Measurements from ENCODE around the gene ZNF778.

DNA sequence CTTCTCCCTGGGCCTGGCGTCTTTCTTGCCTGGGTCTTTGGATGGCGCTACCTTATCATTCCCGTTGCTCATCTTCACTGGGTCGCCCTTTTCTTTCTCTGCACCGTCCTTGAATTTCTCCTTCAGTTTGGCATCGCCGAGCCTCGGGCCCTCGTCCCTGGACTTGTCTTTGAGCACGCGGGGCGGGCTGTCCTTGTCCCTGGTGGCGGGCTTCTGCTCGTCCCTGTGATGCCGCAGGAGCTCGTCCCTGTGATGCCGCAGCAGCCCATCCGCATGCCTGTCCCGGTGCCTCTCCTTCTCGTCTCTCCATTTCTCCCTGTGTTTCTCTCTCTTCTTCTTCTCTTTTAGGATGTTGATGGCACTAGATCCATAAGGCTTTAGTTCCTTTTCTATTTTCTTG is 64.3 kb downstream of the ZNF778 start:
- TF ChIP-seq POLR2A (IDR thresholded peaks at IDR 0.05) = no peak
- TF ChIP-seq, protein P1, sequence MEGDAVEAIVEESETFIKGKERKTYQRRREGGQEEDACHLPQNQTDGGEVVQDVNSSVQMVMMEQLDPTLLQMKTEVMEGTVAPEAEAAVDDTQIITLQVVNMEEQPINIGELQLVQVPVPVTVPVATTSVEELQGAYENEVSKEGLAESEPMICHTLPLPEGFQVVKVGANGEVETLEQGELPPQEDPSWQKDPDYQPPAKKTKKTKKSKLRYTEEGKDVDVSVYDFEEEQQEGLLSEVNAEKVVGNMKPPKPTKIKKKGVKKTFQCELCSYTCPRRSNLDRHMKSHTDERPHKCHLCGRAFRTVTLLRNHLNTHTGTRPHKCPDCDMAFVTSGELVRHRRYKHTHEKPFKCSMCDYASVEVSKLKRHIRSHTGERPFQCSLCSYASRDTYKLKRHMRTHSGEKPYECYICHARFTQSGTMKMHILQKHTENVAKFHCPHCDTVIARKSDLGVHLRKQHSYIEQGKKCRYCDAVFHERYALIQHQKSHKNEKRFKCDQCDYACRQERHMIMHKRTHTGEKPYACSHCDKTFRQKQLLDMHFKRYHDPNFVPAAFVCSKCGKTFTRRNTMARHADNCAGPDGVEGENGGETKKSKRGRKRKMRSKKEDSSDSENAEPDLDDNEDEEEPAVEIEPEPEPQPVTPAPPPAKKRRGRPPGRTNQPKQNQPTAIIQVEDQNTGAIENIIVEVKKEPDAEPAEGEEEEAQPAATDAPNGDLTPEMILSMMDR (IDR thresholded peaks at IDR 0.05) = no peak
